Measurements from ENCODE around the gene FTSJ3. TPM values are rescaled to one million over a fixed set of nuclear protein-coding genes. Genes with fewer than 3 reads are reported as not detected.

FTSJ3 gene
- polyA plus RNA-seq, 6 donors from 2014 or later: 3.8 to 35.5 (median 22.2) TPM

DNA sequence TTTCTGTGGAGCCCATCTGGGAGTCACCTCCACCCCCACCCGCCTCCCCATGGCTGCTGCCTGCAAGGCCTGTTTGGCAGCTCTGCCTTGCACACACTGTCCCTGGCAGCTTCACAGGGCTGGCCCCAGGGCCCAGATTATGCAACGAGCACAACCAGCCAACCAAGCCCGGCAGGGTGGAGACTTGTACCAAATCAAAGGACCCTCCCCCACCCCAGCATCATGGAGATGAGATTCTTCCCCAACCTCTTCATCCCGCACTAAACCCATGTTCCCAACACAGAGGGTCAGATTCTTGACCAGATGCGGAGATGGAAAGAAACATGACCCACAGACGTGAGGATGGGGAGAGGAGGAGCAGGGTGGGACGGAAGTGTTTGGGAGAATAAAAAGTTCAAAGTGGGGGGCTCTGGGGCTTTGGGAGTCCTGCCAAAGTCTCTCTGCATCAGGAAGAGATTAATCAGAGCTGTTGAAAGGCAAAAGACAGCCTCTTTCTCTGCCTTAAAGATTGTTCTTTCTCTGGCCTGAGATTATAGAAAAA is 11.2 kb upstream of the FTSJ3 start:
- peak overlapping the region in 7 of 8 donors; percentile 44 to 86 (median 54) for H3K4me3 Mint-ChIP-seq
- H3K27me3 Mint-ChIP-seq: no peaks in the 10 kb centered on the region
- H3K9me3 Mint-ChIP-seq: no peaks in the 10 kb centered on the region
- H3K27ac Mint-ChIP-seq: peak overlapping the region in 3 of 6 donors; percentile 36 to 60 (median 57)
- H3K4me1 Mint-ChIP-seq: peaks cover 43 to 74% (median 64%) of the 10 kb centered on the region in 3 donors
- no peak for DNase-seq
- ATAC-seq (ENCODE audit: low read depth in 2 of 2): no peak
- H3K36me3 Mint-ChIP-seq: peaks cover 0 to 4% of the 10 kb centered on the region in 2 donors

DNA sequence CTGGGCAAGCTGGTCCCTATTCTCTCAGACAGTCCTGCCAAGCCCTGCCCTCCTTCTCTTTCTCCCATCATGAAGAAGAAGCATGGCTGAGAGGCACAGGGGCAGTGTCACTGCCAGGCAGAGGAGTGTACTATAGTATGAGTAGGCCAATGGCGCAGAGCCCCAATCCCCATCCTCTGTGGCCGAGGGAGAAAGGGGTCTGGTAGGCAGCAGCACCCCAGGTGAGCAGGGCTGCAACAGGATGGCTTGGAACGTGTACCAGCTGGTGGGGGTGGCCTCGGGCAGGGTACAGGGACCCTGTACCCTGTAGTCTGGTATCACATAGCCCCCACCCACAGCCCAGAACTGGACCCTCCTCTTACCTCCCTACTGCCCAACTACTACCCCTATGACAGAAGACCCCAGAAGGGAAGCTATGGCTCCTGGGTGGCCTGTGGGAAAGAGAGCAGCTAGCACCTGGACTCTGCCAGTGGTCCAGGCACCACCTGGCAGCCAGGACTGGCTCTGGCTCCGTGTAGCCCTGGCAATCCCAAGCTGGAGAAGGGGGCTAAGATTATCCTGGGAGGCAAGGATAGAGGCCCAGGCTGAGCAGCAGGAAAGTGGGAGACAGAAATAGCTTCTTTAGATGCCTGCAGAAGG is 10.6 kb upstream of the FTSJ3 start:
- Mint-ChIP-seq H3K4me3 (peak overlapping the region in 6 of 8 donors; percentile 26 to 77 (median 60)), H3K27me3 (no peaks in the 10 kb centered on the region), H3K27ac (peak overlapping the region in 1 of 6 donors; percentile 63), H3K4me1 (peaks cover 42 to 70% (median 58%) of the 10 kb centered on the region in 3 donors), H3K36me3 (peaks cover 0 to 8% of the 10 kb centered on the region in 2 donors), H3K9me3 (no peaks in the 10 kb centered on the region)
- DNase-seq (no peak), ATAC-seq (ENCODE audit: low read depth in 2 of 2) (no peak)

DNA sequence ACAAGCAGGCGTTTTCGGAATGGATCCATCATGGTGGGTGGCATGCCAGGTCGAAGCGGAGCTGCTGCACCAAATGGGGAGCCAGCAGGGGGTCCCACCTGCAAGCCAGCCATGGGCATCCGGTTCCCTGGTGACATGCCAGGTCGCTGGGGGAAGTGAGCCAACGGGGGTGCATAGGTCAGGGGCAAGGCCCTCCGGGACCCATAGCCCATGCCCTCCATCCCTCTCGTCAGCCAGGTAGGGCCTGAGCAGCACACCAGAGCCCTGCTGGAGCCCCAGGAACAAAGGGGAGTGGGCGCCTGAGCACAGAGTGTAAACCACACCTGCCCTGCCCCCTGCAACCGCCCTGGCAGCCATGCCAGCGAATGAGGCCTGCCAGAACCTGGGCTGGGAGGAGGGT is 10.0 kb upstream of the FTSJ3 start:
- Mint-ChIP-seq H3K27me3 (no peaks in the 10 kb centered on the region), H3K4me1 (peaks cover 42 to 70% (median 57%) of the 10 kb centered on the region in 3 donors), H3K27ac (peak overlapping the region in 1 of 6 donors; percentile 29), H3K4me3 (peak overlapping the region in 1 of 8 donors; percentile 44), H3K9me3 (no peaks in the 10 kb centered on the region), H3K36me3 (peaks cover 0 to 8% of the 10 kb centered on the region in 2 donors)
- ATAC-seq (ENCODE audit: low read depth in 2 of 2) (no peak), DNase-seq (no peak)

DNA sequence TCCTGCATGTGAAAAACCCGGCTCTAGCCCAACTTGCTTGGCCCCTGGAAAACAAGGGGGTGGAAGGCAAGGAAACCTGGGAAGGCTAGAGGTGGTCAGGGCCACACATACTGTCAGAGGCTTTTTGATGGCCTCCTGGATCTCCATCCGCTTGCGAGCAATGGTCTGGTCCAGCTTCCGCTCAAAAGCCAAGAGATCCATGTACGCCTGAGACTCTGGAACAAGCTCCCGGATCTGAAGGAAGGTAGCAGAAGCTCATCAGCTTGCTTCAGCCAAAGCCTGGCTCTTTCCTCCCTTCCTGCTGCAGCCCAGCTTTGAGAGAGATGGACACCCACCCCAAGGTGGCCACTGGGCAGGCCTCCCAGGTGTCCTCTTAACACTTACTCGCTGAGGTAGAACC is 9.3 kb upstream of the FTSJ3 start:
- H3K4me1 Mint-ChIP-seq: peaks cover 38 to 71% (median 58%) of the 10 kb centered on the region in 3 donors
- DNase-seq (no peak), ATAC-seq (ENCODE audit: low read depth in 2 of 2) (no peak)
- H3K4me3 Mint-ChIP-seq: peak overlapping the region in 1 of 8 donors; percentile 44
- H3K9me3 Mint-ChIP-seq: no peaks in the 10 kb centered on the region
- no peaks in the 10 kb centered on the region for H3K27me3 Mint-ChIP-seq
- peaks cover 0 to 8% of the 10 kb centered on the region in 2 donors for H3K36me3 Mint-ChIP-seq
- peak overlapping the region in 2 of 6 donors; percentile 24 to 53 for H3K27ac Mint-ChIP-seq

DNA sequence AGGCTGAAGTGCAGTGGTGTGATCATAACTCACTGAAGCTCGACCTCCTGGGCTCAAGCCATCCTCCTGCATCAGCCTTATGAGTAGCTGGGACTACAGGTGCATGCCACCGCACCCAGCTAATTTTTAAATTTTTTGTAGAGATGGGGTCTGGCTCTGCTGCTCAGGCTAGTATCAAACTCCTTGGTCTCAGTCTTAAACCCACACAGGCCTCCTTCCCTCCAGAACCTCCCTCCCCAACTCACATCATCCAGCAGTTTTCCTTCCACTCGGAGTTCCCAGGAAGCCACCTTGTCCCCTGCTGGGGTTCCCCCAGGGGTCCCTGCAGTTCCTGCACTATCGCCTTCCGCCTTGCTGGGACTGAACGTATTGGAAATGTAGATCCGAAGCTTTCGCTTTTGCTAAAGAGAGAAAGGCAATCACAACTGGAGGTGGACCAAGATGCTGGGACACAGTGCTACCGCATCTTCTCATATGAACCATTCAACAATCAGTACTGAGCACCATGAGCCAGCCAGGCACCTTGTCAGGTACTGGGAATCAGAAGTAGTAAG is 7.8 kb upstream of the FTSJ3 start:
- Mint-ChIP-seq H3K4me3 (peak overlapping the region in 1 of 8 donors; percentile 75), H3K27ac (peak overlapping the region in 5 of 6 donors; percentile 3 to 94 (median 59)), H3K4me1 (peaks cover 34 to 70% (median 57%) of the 10 kb centered on the region in 3 donors), H3K27me3 (no peaks in the 10 kb centered on the region), H3K9me3 (no peaks in the 10 kb centered on the region), H3K36me3 (peaks cover 0 to 8% of the 10 kb centered on the region in 2 donors)
- ATAC-seq (ENCODE audit: low read depth in 2 of 2) (no peak), DNase-seq (no peak)

DNA sequence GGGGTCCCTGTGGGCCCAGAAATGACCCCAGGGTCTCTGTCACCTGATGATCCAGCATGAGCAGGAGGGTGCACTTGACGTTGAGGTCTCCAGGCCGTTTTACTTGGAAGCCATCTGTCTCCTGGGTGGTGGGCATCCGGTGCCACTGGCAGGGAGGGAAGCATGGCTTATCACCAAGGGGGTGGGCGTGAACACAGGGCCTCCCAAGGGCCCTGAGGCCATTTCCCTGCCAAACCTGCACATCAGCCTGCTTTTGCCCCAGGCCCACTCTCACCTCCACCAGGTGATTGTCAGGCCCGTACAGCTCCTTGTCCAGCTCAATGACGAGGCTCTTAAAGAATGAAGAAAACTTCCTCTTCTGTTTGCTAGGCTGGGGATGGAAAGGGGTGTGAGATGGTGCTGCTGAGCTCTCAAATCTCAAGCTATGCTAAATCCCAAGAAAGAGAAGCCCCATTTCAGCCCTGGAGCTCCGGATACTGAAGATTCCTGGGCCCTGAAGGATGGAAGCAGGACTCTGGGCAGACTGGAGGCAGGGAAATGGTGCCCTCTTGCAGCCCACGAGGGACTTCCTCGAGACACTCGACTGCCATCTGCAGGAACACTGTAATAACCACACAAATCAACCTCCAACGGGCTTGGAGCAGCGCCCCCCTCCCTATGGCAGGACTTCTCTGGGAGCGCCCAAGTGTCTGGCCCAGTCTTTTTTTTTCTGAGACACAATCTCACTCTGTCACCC is 7.1 kb upstream of the FTSJ3 start:
- Mint-ChIP-seq H3K9me3 (no peaks in the 10 kb centered on the region), H3K27me3 (no peaks in the 10 kb centered on the region), H3K4me1 (peaks cover 34 to 74% (median 63%) of the 10 kb centered on the region in 3 donors), H3K4me3 (peak overlapping the region in 1 of 8 donors; percentile 75), H3K36me3 (peaks cover 0 to 8% of the 10 kb centered on the region in 2 donors), H3K27ac (peak overlapping the region in 5 of 6 donors; percentile 3 to 84 (median 71))
- ATAC-seq (ENCODE audit: low read depth in 2 of 2) (peak; percentile 90 to 91), DNase-seq (peak; percentile 51)

DNA sequence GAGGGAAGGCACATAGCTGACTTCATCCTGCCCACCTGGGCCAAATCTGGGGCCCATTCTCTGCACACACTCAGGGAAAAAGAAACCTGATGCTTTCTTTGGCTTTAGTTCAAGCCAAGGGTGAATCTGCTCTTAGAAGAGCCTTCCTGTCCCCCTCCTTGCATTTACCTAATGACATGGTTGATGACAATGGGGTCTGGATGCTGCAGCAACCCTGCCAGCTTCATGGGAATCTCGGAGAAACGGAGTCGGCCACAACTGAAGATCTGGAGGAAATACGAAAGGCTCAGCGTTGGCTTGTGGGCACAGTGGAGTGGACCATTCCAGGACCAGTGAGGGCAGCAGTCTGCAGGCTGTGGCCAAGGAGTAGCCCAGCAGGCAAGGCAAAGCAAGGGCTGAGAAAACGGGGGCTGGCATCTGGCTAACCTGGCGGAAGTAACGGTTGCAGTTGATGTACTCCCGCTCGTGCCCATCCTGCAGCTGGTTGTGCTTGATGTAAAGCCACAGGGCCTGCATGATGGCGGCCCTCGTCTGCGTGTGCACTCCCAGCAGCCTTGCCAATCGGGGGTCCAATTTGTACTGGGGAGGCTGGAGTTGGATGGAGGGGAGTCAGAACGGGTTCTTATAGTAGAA is 6.4 kb upstream of the FTSJ3 start:
- Mint-ChIP-seq H3K27me3 (no peaks in the 10 kb centered on the region), H3K4me1 (peaks cover 39 to 70% (median 63%) of the 10 kb centered on the region in 3 donors), H3K36me3 (peaks cover 0 to 8% of the 10 kb centered on the region in 2 donors), H3K4me3 (peak overlapping the region in 1 of 8 donors; percentile 18), H3K9me3 (no peaks in the 10 kb centered on the region), H3K27ac (peak overlapping the region in 2 of 6 donors; percentile 59 to 84)
- no peak for DNase-seq
- ATAC-seq (ENCODE audit: low read depth in 2 of 2): no peak

DNA sequence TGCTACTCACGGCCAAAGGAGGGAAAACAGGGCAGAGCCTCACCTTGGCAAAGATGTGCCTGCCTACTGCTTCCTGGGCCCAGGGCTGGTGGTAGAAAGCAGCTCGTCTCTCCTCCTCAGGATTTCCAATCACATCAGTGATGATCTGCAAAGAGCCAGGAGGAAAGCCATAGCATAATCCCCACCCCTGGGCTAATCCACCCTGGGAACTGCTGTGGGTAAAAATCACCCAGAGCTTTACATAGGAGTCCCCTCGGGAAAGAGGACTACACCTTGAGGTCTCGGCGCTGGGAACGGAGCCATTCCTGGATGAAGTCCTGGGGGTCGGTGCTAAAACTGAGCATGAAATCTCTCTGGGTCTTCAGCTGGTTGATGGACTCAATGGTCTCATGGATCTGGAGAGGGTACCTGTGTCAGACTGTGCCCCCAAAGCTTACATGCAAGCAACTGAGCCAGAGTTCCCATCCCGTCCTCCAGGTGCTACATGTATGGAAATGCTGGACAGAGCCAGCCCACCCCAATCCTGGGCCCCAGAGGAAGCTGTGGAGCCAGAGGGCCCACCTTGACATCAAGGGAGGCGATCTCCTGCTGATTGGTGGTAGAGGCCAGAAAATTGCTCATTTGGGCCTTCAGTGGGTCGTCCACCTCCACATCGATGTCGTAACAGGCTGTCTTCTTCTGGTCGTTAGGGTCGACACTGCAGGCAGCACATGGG is 5.7 kb upstream of the FTSJ3 start:
- Mint-ChIP-seq H3K27me3 (no peaks in the 10 kb centered on the region), H3K4me1 (peaks cover 38 to 69% (median 62%) of the 10 kb centered on the region in 3 donors), H3K27ac (peak overlapping the region in 2 of 6 donors; percentile 49 to 59), H3K4me3 (peak overlapping the region in 1 of 8 donors; percentile 52), H3K36me3 (peaks cover 0 to 8% of the 10 kb centered on the region in 2 donors), H3K9me3 (no peaks in the 10 kb centered on the region)
- no peak for DNase-seq
- no peak for ATAC-seq (ENCODE audit: low read depth in 2 of 2)

DNA sequence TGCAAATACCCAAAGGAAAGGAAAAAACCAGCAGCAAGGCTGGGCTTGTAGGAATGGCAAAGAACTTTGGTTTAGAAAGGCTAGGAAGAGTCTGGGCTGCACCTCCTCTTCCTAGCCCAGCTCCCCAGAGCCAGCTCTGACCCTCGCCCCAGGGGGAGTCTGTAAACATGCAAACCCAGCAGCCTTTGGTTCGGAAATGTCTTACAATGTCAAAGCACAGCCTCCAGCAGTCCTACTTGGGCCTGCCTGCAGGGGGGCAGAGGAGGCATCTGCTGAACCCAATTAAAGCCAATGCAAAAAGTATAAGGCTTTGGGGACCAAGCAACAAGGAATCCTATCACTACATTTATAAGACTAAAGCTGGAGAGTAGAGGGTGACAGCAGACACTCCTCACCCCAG is 5.0 kb upstream of the FTSJ3 start:
- ATAC-seq (ENCODE audit: low read depth in 2 of 2) (no peak), DNase-seq (no peak)
- H3K4me1 Mint-ChIP-seq: peaks cover 39 to 71% (median 66%) of the 10 kb centered on the region in 3 donors
- peak overlapping the region in 1 of 6 donors; percentile 81 for H3K27ac Mint-ChIP-seq
- no peaks in the 10 kb centered on the region for H3K27me3 Mint-ChIP-seq
- H3K9me3 Mint-ChIP-seq: no peaks in the 10 kb centered on the region
- H3K4me3 Mint-ChIP-seq: peak overlapping the region in 1 of 8 donors; percentile 66
- H3K36me3 Mint-ChIP-seq: peaks cover 0 to 9% of the 10 kb centered on the region in 2 donors

DNA sequence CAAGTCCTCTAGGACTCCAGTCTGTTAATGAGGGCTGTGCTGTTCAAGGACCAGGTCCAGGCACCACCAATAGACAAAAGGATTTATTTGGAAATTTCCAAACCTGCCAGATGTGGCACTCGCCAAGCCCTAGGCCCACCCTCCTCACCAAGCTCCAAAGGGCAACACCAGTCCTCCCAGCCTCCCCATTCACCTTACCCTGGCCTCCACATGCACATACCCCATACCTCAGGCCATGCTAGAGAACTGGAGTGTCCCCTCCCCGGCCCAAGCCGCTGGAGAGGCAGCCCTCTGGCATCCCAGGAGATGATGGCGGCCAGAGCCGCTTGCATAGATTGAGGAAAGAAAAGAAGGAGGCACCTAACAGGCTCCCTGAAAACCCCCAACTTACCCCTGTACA is 4.6 kb upstream of the FTSJ3 start:
- H3K4me1 Mint-ChIP-seq: peaks cover 37 to 72% (median 68%) of the 10 kb centered on the region in 3 donors
- no peak for DNase-seq
- no peaks in the 10 kb centered on the region for H3K9me3 Mint-ChIP-seq
- no peak for ATAC-seq (ENCODE audit: low read depth in 2 of 2)
- no peaks in the 10 kb centered on the region for H3K27me3 Mint-ChIP-seq
- peak overlapping the region in 1 of 8 donors; percentile 66 for H3K4me3 Mint-ChIP-seq
- peaks cover 0 to 13% of the 10 kb centered on the region in 2 donors for H3K36me3 Mint-ChIP-seq
- peak overlapping the region in 2 of 6 donors; percentile 54 to 81 for H3K27ac Mint-ChIP-seq

DNA sequence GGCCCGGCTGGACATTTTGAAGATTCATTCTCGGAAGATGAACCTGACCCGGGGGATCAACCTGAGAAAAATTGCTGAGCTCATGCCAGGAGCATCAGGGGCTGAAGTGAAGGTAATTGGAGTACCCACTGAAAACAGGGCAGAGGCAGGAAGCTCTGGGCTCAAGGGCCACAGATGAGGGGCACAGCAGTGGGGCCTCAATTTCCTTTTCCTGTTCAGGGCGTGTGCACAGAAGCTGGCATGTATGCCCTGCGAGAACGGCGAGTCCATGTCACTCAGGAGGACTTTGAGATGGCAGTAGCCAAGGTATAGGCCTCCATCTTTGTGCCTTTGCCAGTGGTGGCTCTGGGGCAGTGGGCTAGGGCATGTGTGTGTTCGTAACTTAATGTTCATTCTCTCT is 4.0 kb upstream of the FTSJ3 start:
- no peaks in the 10 kb centered on the region for H3K9me3 Mint-ChIP-seq
- no peak for ATAC-seq (ENCODE audit: low read depth in 2 of 2)
- peak overlapping the region in 4 of 6 donors; percentile 3 to 81 (median 30) for H3K27ac Mint-ChIP-seq
- H3K36me3 Mint-ChIP-seq: peaks cover 0 to 18% of the 10 kb centered on the region in 2 donors
- DNase-seq: no peak
- no peaks in the 10 kb centered on the region for H3K27me3 Mint-ChIP-seq
- peaks cover 41 to 72% (median 72%) of the 10 kb centered on the region in 3 donors for H3K4me1 Mint-ChIP-seq
- H3K4me3 Mint-ChIP-seq: peak overlapping the region in 1 of 8 donors; percentile 66

DNA sequence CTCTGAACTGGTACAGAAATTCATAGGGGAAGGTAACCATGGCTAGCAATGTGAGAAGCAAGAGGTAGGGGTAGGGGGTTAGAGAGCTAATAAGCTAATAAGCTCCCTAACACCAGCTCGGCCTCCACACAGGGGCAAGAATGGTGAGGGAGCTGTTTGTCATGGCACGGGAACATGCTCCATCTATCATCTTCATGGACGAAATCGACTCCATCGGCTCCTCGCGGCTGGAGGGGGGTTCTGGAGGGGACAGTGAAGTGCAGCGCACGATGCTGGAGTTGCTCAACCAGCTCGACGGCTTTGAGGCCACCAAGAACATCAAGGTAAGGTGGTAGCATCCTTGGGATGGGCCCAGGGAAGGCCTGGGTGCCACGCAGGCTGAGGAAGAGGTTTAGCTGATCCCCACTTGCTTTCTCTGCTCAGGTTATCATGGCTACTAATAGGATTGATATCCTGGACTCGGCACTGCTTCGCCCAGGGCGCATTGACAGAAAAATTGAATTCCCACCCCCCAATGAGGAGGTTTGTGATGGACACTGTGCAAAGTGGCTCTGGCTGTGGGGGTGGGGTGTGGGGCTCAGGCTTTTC is 3.5 kb upstream of the FTSJ3 start:
- no peak for ATAC-seq (ENCODE audit: low read depth in 2 of 2)
- Mint-ChIP-seq H3K27me3 (no peaks in the 10 kb centered on the region), H3K9me3 (no peaks in the 10 kb centered on the region), H3K4me1 (peaks cover 46 to 77% (median 75%) of the 10 kb centered on the region in 3 donors), H3K36me3 (peaks cover 0 to 19% of the 10 kb centered on the region in 2 donors), H3K27ac (peak overlapping the region in 4 of 6 donors; percentile 5 to 88 (median 66)), H3K4me3 (peak overlapping the region in 1 of 8 donors; percentile 2)
- DNase-seq: no peak
